HG03025 (cell line): Measurements from ENCODE around the gene UBE2M.

Experiments used
- ATAC-seq: cut with Tn5 transposase; IDR thresholded peaks from one replicate; pipeline ENCODE4 v1.9.1; 2021; ENCODE audit warnings: mild to moderate bottlenecking, moderate library complexity; ENCODE audit not compliant: unreplicated experiment, low FRiP score

UBE2M gene

DNA sequence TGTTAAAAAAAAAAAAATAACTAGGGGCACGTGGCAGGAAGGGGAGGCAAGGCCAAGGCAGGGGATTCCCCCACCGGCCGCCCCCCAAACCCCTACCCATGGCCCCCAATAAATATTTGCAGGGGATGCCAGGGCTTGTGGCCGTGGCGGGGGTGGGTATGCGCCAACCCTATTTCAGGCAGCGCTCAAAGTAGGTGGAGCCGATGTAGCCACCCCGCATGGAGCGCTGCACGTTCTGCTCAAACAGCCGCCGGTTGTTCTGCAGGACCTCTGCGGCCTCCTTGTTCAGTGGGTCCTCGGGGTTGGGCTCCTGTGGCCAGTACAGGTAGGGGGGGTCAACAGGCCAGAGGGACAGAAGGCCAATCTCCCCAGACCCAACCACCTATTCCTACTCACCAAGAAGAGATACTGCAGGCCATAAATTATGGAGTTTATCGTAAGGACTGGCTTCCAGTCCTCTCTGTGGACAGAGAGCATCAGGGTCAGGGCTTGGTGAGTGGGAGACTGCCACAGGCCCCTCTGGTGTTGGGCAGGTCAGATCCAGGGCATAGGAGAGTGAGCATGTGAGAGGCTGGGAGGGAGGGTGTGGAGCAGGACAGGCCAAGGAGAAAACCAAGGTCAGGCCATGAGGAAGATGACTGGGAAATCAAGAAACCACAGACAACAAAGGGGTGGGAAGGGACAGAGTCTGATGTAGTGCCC is 2.3 kb downstream of the UBE2M start:
- no peak for ATAC-seq

- peak; percentile 0 for ATAC-seq
These were observed 3.0 kb downstream of the UBE2M start for GRCh38 chr19:58555369-58555885.

GRCh38 chr19:58554494-58555368 is 3.7 kb downstream of the UBE2M start, which contains the start of gene CHMP2A:
TSS of gene CHMP2A (minus strand) at chr19:58555105. CDS start at chr19:58554212, 893 bp downstream.
- ATAC-seq: peak; percentile 36

DNA sequence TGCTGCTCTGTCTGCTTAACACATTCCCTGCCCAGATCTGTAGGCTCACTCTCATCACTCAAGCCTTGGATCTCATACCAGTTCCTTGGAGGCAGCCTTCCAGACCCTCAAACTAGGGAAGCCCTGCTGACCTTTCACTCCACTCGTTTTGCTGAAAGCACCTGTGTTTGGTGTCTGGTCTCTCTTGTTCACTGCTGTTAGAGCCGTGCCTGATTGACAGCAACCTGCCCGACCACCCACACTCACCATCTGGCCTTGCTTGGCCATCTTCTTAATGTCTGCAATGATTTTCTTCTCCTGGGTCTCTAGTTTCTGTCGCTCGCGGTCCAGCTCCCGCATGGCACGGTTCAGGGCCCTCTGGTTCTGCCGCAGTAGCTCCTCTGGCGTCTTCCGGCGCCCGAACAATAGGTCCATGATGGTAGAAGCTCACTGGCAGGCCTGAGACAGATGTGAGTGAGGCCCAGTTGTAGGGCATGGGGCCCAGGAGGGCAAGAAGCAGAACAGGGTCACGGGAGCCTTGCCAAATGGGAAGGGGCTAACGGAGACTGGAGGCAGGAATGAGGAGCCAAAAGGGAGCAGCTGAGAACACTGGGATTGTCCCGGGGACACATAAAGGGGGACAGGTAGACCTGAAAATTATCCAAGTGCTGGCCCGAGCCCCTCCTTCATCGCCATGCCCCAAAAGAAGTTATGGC is 4.5 kb downstream of the UBE2M start:
- ATAC-seq: no peak

GRCh38 chr19:58552655-58553054 is 5.8 kb downstream of the UBE2M start:
- no peak for ATAC-seq

GRCh38 chr19:58551577-58552471 is 6.6 kb downstream of the UBE2M start:
- ATAC-seq: no peak

DNA sequence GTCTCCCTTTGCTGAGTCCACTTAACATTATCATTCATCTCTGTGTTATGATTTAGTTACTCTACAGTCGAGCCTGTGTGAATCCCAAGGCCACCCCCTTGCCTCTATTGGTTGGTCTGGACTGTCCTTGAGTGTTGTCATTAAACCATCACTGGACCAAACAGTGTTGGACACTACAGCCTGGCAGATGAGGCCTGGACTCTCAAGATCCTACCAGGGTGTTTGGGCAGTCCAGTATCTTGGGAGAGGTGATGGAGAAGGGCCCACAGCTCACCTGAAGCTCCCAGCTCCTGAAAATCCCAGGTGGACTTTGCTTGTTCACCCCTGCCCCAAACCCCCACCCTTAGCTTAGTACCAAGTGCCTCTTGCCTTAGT is 7.3 kb downstream of the UBE2M start:
- ATAC-seq: no peak

DNA sequence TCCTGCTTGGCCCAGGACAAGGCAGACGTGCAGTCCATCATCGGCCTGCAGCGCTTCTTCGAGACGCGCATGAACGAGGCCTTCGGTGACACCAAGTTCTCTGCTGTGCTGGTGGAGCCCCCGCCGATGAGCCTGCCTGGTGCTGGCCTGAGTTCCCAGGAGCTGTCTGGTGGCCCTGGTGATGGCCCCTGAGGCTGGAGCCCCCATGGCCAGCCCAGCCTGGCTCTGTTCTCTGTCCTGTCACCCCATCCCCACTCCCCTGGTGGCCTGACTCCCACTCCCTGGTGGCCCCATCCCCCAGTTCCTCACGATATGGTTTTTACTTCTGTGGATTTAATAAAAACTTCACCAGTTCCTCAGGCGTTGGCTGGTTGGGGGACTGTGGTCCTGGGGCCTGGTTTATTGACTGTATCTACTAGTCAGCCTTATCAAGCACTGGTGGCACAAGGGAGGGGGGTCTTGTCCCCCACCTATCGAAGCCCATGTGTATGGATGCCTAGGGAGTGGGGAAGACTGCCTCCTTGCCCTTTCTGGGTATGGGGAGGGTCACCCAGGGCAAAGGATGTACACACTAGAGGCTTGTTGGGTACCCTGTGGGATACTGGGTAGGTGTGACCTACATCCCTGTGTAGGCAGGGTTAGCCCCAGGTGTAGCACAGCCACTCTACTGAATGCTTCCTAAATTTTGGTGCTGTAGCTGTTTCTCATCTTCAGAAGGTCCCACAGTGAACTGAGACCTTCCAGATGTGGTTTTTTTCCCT is 7.9 kb downstream of the UBE2M start:
- ATAC-seq: no peak

GRCh38 chr19:58549664-58550361 is 8.6 kb downstream of the UBE2M start:
- ATAC-seq: no peak

GRCh38 chr19:58548859-58549663 is 9.3 kb downstream of the UBE2M start:
- ATAC-seq: no peak

DNA sequence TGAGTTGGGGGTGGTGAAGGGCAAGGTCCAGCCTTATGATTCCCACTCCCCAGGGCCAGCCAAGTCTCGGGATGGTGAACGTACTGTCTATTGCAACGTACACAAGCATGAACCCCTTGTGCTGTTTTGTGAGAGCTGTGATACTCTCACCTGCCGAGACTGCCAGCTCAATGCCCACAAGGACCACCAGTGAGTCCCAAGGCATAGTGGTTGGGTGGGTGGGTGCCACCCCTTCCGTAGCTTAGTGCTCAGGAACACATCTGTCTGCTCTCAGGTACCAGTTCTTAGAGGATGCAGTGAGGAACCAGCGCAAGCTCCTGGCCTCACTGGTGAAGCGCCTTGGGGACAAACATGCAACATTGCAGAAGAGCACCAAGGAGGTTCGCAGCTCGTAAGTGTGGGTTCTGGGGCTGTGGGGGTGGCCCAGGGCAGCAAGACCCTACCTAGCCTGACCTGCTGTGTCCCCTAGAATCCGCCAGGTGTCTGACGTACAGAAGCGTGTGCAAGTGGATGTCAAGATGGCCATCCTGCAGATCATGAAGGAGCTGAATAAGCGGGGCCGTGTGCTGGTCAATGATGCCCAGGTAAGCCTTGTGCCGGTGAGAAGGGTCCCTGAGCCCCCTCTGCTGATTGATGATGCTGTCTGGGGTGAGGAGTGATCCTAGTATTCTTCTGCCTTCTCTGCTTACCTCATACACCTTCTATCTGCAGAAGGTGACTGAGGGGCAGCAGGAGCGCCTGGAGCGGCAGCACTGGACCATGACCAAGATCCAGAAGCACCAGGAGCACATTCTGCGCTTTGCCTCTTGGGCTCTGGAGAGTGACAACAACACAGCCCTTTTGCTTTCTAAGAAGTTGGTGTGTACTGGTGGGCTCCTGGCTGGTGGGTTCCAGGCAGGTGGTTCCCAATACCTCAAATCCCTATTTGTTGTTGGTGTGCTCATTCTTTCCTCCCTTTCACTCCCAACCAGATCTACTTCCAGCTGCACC is 10.8 kb downstream of the UBE2M start:
- no peak for ATAC-seq

DNA sequence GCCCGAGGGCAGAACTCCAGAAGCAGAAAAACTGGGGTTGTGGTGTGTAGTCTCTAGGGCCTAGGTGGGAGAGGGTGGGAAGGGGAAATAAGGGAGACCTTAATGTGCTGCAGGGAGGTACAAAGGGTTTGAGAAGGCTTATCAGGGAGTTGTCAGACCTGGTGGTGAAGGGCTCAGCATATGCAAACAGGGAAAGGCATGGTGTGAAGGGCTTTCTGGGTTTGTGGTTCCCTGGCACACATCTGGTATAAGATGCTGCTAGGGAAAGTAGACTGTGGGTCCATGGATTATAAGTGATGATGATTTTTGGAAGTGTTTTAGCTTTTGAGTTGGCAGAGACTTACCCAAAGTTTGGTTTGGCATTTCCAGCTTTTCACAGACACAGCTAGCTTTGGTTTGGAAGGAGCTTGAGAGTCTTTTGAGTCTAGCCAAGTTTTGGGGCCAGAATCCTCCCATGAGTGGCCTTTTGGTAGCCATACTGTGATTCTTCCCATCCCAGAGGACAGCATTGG is 12.3 kb downstream of the UBE2M start:
- ATAC-seq: no peak

DNA sequence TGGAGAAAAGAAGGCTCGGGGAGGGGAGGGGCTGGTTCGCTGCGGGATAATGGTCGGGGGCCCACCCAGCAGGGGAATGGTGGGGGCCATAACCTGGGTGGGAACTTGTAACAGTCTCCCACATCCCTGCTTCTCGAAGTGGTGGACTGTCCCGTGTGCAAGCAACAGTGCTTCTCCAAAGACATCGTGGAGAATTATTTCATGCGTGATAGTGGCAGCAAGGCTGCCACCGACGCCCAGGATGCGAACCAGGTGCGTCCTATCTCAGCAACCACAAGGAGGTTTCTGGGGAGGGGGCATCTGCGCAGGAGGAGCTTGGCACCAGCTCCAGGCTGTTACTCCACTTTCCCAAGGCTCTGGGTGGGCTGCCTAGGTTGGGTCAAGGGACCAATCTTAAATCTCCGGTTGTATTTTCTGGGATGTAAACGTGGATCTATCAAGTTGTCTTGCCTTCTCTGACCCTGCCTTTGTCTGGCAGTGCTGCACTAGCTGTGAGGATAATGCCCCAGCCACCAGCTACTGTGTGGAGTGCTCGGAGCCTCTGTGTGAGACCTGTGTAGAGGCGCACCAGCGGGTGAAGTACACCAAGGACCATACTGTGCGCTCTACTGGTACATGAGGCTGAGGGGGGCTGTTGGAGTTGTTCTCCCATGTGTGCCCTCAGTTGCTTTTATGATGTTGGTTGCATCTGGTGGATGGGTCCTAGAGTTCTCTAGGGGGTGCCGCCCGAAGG is 13.0 kb downstream of the UBE2M start:
- ATAC-seq: no peak

DNA sequence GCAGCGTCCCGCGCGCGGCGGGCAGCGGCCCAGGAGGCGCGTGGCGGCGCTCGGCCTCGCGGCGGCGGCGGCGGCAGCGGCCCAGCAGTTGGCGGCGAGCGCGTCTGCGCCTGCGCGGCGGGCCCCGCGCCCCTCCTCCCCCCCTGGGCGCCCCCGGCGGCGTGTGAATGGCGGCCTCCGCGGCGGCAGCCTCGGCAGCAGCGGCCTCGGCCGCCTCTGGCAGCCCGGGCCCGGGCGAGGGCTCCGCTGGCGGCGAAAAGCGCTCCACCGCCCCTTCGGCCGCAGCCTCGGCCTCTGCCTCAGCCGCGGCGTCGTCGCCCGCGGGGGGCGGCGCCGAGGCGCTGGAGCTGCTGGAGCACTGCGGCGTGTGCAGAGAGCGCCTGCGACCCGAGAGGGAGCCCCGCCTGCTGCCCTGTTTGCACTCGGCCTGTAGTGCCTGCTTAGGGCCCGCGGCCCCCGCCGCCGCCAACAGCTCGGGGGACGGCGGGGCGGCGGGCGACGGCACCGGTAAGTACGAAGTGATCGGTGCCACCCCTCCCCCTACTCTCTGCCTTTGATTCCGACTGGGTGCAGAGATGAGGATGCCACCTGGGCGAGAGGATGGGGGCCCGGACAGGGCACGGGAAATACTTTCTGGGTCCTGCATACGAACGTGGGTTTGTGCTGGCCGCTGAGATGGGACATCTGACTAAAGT is 13.7 kb downstream of the UBE2M start:
- peak; percentile 51 for ATAC-seq
